Bronchial epithelial cell (primary cell): ENCODE data around the gene KIAA1549. TPM values are rescaled to one million over a fixed set of nuclear protein-coding genes. Genes with fewer than 3 reads are reported as not detected.

Experiments used
- DNase-seq: peaks from one replicate; pipeline ENCODE4 v3.0.0-alpha.2; 2010; ENCODE audit warnings: low read depth
- FAIRE-seq: peaks from 2 replicates; lab custom pipeline; 2011; peaks lifted over from hg19 to GRCh38; lab: Jason Lieb, UNC
- H3K27me3 ChIP-seq: 2 replicates; pipeline ENCODE4 v1.5.1; 2011; ENCODE audit warnings: low read length; ENCODE audit not compliant: control insufficient read depth, insufficient read depth
- H3K36me3 ChIP-seq: 2 replicates; pipeline ENCODE4 v1.5.1; 2011; ENCODE audit warnings: low read length; ENCODE audit not compliant: control insufficient read depth, insufficient read depth
- H3K4me3 ChIP-seq: 2 replicates; pipeline ENCODE4 v1.5.1; 2011; ENCODE audit warnings: mild to moderate bottlenecking, low read depth, low read length, control low read depth
- total RNA-seq: library from RNA; depleted of rRNA; stranded (reverse); fragments of >200 nt; gene quantifications from 2 replicates; pipeline ENCODE4 v1.2.1, GENCODE V29; 2014
- TF ChIP-seq, protein P1 (sequence below): IDR thresholded peaks from 2 replicates; pipeline ENCODE4 v1.5.1; 2011; ENCODE audit warnings: mild to moderate bottlenecking, moderate library complexity, low read length, control low read depth, inconsistent platforms; ENCODE audit not compliant: insufficient read depth, severe bottlenecking

KIAA1549 gene
- total RNA-seq, 1 donor from 2014 or later, result 0.26 TPM

DNA sequence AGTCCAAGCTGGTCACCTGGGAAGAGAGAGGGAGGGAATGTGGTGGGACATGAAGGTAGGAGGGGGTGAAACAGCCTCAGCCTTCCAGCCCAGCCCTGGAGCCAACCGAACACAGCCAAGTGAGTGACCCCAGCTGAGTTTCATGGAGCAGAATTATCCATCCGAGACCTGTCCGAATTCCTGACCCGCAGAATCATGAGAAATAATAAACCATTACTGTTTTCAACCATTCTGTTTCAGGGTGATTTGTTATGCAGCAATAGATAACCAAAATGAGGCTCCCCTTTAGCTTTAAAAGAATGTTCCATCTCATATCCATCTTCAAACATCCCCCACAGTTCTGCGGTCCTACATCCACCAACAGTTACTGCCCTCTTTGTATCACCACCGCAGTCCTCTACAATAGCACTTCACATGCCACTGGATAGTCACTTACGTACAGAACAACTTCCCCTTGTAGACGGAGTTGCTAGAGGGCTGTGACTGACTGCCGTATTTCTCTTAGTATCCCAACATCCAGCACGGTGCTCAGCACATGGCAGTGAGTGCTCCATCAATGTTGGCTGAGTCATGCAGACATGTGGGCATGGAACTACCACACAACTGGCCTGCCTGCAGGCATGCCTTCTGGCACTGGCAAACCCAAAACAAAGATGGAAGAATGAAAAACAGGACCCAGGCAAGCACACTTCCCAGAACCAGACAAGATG is 18.5 kb downstream of the KIAA1549 start:
- DNase-seq (no peak), FAIRE-seq (no peak)
- Histone ChIP-seq H3K4me3 (no peak overlapping the region), H3K36me3 (no peaks in the 10 kb centered on the region), H3K27me3 (no peaks in the 10 kb centered on the region)
- TF ChIP-seq, protein P1, sequence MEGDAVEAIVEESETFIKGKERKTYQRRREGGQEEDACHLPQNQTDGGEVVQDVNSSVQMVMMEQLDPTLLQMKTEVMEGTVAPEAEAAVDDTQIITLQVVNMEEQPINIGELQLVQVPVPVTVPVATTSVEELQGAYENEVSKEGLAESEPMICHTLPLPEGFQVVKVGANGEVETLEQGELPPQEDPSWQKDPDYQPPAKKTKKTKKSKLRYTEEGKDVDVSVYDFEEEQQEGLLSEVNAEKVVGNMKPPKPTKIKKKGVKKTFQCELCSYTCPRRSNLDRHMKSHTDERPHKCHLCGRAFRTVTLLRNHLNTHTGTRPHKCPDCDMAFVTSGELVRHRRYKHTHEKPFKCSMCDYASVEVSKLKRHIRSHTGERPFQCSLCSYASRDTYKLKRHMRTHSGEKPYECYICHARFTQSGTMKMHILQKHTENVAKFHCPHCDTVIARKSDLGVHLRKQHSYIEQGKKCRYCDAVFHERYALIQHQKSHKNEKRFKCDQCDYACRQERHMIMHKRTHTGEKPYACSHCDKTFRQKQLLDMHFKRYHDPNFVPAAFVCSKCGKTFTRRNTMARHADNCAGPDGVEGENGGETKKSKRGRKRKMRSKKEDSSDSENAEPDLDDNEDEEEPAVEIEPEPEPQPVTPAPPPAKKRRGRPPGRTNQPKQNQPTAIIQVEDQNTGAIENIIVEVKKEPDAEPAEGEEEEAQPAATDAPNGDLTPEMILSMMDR, result no peak

DNA sequence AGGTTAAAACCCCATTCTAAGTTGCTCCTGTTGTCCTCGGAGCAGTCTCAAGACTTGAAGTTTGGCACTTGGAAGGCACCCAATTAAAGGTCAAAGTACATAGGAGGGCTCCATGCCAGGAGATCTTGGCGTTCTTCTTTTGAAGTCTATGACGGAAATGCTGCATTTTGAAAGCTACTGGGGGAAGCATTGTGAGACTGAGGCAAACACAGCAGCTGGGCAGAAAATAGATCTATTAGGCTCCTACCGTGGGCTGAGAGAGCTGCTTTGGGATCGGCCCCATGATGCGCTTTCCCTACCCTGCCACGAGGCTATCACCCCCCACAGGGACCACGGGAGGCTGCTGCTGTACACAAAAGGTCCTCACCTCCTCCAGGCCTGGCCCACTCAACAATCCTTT is 20.0 kb downstream of the KIAA1549 start:
- Histone ChIP-seq H3K36me3 (no peaks in the 10 kb centered on the region), H3K27me3 (no peaks in the 10 kb centered on the region), H3K4me3 (no peak overlapping the region)
- FAIRE-seq (no peak), DNase-seq (no peak)
- TF ChIP-seq, protein P1, result no peak

DNA sequence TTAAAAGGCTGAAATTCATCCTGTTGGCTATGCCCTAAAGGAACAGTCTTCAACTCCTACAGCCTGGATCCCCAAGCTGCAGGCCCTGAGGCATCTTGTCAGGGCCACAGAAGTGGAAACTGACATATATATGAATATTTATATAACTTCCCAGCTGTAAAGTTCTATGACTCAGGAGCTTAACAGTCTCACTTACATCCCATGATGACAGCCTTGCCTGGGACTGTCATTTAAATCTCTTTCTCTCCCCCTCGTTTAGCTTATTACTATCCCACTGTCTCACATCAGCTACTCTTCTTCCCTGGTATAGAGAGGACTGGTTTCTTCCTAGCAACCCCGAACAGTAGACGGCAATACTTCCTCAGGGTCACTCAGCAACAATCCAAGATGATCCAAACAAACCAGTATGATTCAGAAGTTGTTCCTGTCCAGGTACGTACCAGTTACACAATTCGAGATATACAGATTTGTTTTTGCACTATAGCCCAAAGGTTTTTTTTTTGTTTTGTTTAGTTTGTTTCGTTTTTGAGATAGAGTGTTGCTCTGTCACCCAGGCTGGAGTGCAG is 22.7 kb downstream of the KIAA1549 start:
- FAIRE-seq, result no peak

DNA sequence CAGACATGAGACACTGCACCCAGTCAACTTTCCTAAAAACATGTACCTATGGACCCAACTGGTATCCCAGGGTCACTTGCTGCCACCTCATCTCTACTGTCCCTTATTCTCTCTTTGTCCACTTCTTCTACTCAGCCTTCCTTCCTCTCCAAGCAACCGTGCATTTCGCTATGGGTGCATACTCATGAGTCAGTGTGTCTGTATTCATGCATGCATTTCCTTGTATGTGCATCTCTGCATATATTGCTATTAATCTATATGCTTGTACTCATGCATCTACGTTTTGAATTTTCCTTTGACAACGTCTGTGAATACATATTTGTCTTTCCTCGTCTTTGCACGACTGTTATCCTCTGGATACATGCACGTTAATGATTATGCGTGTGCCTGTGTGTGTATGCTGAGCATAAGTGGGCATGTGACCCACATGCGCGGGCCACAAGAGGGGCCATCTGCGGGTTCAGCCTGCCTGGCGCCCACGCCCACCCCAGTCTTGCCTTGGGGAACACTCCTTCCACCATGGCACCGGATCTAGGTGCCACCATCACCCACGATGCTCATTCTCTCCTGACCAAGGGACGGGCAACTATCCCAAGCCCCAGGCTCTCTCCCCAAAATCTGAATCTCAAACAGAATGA is 23.3 kb downstream of the KIAA1549 start:
- Histone ChIP-seq H3K36me3 (no peaks in the 10 kb centered on the region), H3K4me3 (no peak overlapping the region), H3K27me3 (no peaks in the 10 kb centered on the region)
- TF ChIP-seq, protein P1, result no peak
- DNase-seq (no peak), FAIRE-seq (no peak)

More for the DNA sequence above, 22.7 kb downstream of the KIAA1549 start:
- Histone ChIP-seq H3K27me3 (no peaks in the 10 kb centered on the region), H3K4me3 (no peak overlapping the region), H3K36me3 (no peaks in the 10 kb centered on the region)
- TF ChIP-seq, protein P1, result no peak
- peak; percentile 81 for DNase-seq

DNA sequence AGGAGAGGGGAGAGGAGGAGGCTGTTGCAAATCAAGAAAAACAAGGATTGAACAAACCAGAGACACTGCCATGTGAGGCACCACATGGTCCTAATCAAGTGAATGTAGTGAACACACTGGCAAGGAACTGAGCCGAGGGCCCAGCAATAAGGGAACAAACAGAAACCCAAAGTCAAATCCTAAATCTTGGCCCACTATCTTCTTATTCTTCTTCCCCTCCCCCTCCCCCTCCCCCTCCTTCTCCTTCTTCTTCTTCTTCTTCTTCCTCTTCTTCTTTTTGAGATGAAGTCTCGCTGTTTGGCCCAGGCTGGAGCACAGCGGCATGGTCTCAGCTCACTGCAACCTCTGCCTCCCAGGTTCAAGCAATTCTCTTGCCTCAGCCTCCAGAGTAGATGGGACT is 24.0 kb downstream of the KIAA1549 start:
- FAIRE-seq (no peak), DNase-seq (no peak)
- H3K27me3 ChIP-seq, result no peaks in the 10 kb centered on the region
- TF ChIP-seq, protein P1, result no peak
- H3K4me3 ChIP-seq, result no peak overlapping the region
- no peaks in the 10 kb centered on the region for H3K36me3 ChIP-seq
